Stimulated activated naive CD4-positive, alpha-beta T cell treated with Interleukin-2 at 50 U/mL for 16 hours (primary cell): ENCODE measurements around the gene R3HDML.
"Not testable (repeated sequence)": the region's sequence is repeated elsewhere in the genome, so short reads cannot be mapped to it uniquely, and the experiment has no call there.

Experiments used
- DNase-seq: peaks from one replicate; lab custom pipeline; 2025; lab: John Stamatoyannopoulos, UW

R3HDML gene

GRCh38 chr20:44328428-44328827 is 8.4 kb upstream of the R3HDML start:
- no peak for DNase-seq

DNA sequence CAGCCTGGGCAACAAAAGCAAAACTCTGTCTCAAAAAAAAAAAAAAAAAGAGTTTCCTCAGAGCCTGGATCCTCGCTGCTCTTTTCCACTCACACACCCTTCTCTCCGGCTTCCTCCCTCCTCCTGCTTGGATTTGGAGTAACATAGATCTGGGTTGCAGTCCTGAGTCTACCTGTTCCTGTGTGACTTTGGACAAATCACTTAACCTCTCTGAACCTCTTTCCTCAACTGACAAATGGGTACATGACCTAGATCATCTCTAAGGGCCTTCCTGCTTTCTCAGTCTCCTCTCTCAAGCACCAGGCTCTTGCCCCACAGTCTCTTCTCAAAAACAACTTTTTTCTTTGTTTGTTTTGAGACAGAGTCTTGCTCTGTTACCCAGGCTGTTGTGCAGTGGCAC is 5.6 kb upstream of the R3HDML start:
- DNase-seq, result no peak

DNA sequence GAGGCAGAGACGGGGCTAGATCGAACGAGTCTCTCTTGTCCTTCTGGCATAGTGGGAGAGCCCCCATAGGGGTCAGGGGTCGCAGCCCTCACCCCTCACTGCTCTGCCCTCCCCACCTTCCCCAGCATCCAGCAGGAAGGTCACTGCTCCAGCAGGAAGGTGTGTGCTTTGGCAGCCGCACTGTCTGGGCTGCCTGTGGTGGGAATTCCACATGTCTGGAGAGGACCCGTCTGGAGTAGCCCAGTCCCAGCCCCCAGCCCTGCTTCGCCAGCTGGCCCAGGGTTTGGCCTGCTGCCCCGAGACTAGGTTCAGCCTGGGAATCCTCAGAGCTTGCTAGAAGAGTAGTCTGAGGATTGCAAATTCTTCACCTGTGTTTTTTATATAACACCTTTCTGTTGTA is 2.5 kb upstream of the R3HDML start:
- no peak for DNase-seq

GRCh38 chr20:44334709-44335108 is 2.1 kb upstream of the R3HDML start:
- no peak for DNase-seq

GRCh38 chr20:44335675-44336074 is 1.2 kb upstream of the R3HDML start:
- DNase-seq, result no peak

DNA sequence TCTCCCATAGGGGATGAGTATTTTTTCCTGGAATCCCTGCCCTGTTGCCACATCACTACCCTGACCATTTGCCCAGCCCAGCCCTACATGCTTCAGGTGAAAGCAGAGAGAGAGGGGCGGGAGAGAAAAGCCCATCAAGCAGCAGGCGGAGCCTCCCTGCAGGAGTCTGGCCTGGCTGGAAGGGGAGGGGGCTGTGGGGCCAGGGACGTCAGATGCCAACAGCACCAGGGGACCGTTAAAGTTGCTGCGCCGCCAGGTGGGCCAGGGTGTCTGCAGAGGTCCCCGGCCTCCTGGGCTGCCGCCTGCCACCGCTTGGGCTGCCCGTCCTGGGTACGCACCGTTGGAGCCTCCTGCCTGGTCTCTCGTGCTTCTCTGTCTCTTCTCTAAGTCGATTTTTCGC is 757 bp upstream of the R3HDML start:
- DNase-seq, result no peak

DNA sequence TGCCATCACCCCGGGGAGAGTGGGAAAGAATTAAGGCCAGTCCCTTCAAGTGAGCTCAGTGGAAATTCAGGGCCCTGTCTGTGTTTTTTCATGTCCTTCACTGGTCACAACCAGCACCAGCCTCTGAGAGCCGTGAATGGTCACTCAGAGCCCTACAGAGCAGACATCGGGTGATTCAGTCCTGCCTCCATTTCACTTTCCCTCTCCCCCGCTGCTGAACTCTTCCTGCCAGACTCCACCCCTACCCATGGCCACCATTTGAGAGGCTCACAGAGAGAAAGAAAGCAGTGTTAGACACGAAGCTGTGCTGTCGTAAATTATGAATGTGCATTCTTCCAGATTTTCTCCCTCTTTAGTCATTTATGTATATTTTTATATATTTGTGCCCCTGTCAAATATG is 5.4 kb downstream of the R3HDML start:
- DNase-seq, result no peak

GRCh38 chr20:44343162-44343675 is 6.4 kb downstream of the R3HDML start:
- DNase-seq, result no peak

DNA sequence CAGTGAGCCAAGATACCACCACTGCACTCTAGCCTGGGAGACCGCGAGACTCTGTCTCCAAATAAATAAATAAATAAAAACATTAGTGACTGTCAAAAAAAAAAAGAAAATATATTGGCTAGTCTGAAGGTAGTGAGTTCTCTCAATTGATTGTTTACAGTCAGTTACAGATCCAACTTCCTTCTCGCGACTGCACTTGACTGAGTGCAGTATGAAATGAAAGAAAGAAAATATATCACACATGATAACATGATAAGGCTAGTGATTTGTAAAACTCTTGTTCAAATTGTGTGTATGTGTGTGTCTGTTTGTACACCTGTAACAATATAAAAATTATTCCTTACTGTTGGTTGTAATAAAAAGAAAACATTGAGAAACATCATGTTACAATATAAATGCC is 7.9 kb downstream of the R3HDML start:
- no peak for DNase-seq

DNA sequence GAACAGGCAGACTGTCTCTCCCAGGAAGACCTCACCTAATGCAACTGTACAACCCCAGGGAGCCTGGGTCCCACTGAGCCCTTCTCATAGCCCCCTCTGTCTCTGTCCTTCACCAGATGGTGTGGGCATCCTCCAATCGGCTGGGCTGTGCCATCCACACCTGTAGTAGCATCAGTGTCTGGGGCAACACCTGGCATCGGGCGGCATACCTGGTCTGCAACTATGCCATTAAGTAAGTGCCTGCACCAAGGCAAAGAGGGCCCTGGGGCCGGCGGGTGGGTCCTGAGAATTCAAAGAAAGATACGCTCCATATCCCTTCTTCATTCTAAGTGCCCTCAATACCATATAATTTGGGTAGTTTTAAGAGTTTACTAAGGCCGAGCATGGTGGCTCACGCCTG is 8.3 kb downstream of the R3HDML start:
- no peak for DNase-seq

DNA sequence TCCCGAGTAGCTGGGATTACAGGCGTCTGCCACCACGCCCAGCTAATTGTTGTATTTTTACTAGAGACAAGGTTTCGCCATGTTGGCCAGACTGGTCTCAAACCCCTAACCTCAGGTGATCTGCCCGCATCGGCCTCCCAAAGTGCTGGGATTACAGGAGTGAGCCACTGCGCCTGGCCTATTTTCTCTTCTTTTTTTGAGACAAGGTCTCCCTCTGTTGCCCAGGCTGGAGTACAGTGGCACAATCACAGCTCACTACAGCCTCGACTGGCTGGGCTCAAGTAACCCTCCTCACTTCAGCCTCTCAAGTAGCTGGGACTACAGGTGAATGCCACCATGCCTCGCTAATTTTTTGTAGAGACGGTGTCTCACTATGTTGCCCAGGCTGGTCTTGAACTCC is 9.1 kb downstream of the R3HDML start:
- DNase-seq, result not testable (repeated sequence)

DNA sequence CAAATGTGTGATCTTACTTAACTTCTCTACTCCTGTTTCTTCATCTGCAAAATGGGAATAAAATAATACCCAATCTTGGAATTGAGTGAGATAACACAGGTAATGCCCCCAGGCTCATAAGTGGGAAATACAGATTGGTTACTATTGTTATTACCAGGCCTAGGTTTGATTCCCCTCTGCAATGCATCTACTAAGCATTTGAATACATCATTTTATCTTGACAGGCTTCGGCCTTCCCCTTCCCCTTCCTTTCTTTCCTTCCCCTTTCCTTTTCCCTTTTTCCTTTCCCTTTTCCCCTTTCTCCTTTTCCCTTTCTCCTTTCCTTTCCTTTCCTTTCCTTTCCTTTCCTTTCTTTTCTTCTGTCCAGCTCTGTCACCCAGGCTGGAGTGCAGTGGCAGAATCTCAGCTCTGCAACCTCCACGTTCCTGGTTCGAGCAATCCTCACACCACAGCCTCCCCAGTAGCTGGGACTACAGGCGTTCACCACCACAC is 11.4 kb downstream of the R3HDML start:
- DNase-seq, result no peak

DNA sequence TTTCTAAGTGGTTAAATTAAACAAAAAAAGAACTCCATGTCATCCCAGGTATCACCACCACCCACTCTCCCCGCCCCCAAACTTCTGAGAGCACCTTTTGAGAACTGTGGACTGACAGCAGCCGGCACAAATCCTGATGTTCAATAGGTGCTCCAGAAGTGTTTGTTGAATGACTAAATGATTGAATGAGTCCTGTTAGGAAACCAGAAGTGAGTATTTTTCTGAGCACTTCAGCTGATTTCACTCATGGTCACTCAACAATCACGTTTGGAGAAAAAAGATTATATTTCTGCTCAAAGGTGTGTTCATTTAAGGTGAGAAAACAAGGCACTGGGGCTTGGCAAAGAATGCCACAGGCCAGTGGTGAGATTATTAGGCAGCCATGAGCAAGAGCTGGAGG is 12.5 kb downstream of the R3HDML start:
- DNase-seq, result no peak

GRCh38 chr20:44350567-44350966 is 13.7 kb downstream of the R3HDML start:
- DNase-seq, result no peak

- no peak for DNase-seq
Observed at GRCh38 chr20:44354979-44355497, 18.2 kb downstream of the R3HDML start.

DNA sequence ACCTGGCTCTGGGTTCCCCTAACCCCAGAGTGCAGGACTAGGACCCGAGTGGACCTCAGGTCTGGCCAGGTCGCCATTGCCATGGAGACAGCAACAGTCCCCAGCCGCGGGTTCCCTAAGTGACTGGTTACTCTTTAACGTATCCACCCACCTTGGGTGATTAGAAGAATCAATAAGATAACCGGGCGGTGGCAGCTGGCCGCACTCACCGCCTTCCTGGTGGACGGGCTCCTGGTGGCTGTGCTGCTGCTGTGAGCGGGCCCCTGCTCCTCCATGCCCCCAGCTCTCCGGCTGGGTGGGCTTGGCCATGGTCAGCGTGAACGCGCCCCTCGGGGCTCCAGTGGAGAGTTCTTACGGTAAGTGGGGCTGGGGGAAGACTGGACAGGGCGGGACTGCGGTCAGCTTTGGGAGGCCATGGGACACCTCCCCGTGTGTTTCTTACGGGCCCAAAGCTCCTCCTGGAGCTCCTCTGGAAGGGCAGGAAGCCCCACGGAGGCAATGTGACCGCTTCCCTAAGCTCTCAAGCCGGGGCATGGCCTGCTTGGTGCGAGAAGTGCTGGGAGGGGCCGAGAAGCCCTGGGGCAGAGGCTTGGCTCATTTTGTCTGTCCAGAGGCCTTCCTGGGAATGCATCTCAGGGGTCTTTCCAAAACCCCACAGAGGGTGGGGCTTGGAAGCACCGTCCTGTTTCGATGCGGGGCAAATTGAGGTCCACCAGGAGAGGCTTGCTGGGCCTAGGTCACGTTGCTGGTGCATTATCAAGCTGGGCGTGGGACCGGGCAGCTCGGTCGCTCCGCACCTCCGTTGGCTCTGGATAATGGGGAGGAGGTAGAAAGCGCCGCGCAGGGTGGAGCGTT is 18.9 kb downstream of the R3HDML start, which contains the start of gene HNF4A:
HNF4A (plus strand) TSS at position 202 of the 855 bp plus-strand sequence; CDS start at position 308, 106 bp downstream.
- no peak for DNase-seq

DNA sequence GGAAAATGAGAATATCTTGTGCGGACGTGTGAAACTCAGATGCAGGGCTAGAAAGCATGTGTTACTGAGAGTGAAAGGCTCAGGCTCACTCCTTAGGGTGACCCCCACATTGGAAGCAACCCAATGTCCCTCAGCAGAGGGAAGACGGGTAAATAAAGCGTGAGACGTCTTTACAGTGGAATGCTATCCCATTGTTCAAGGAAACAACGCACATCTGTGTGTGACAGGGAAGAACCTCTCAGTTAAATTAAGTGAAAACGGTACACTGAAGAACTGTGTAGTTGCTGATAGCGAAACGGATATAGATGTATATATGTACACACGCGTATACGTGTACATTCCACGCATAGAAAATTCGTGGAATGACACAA is 19.5 kb downstream of the R3HDML start:
- DNase-seq, result no peak

DNA sequence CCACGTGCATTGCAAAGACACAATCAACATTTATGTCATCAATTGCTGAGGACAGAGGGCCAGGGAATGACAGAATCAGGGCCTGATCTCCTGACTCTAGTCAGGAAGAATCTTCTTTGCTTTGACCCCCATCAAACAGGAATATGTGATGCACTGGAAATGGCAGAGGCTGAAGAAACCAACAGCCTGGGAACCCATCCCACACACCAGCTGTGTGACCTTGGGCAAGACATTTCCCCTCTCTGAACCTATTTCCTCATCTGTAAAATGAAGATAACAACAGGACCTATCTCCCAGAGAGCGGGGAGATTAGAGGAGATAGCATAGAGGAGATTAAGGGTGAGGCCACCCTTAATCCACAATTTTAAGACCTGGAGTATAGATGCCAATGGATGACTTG is 20.2 kb downstream of the R3HDML start:
- no peak for DNase-seq

GRCh38 chr20:44357555-44358125 is 20.8 kb downstream of the R3HDML start:
- DNase-seq, result no peak

GRCh38 chr20:44358776-44359175 is 21.9 kb downstream of the R3HDML start:
- no peak for DNase-seq

- no peak for DNase-seq
Observed at GRCh38 chr20:44360221-44360620, 23.4 kb downstream of the R3HDML start.

- no peak for DNase-seq
Observed at GRCh38 chr20:44361021-44361420, 24.2 kb downstream of the R3HDML start.

DNA sequence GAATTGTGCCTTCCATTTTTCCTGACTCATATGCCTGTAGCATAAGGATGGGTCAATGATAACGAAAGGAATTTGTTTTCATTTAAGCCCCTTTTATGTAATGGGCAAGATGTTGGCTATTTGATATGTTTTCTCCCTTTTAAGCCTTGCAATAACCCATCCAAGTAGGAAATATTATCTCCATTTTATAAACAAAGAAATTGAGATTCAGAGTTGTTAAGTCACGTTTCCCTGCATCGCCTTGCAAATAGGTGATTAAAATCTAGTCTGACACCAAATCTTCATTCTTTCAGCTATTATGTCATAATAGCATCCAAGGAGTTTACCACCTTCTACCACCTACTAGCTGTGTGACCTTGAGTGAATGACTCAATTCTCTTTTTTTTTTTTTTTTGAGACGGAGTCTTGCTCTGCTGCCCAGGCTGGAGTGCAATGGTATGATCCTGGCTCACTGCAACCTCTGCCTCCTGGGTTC is 25.7 kb downstream of the R3HDML start:
- no peak for DNase-seq
